Mammary epithelial cell (primary cell): ENCODE results near the gene DHX30.

Experiments used
- EZH2 ChIP-seq: IDR thresholded peaks from 2 replicates; pipeline ENCODE4 v1.6.1; 2012; ENCODE audit warnings: low read length, inconsistent platforms, borderline replicate concordance
- TF ChIP-seq, protein P1 (sequence below), 2 donors: IDR thresholded peaks in 1 of 2; conservative IDR thresholded peaks in 1 of 2; 2 replicates each; pipeline ENCODE4 v1.5.1; 2011 to 2012; ENCODE audit warnings: inconsistent platforms in 2 of 2, low read length in 2 of 2, mild to moderate bottlenecking in 2 of 2, control low read depth in 1 of 2, low read depth in 1 of 2; ENCODE audit not compliant: insufficient read depth in 1 of 2; ENCODE audit errors: extremely low read depth in 1 of 2

DNA sequence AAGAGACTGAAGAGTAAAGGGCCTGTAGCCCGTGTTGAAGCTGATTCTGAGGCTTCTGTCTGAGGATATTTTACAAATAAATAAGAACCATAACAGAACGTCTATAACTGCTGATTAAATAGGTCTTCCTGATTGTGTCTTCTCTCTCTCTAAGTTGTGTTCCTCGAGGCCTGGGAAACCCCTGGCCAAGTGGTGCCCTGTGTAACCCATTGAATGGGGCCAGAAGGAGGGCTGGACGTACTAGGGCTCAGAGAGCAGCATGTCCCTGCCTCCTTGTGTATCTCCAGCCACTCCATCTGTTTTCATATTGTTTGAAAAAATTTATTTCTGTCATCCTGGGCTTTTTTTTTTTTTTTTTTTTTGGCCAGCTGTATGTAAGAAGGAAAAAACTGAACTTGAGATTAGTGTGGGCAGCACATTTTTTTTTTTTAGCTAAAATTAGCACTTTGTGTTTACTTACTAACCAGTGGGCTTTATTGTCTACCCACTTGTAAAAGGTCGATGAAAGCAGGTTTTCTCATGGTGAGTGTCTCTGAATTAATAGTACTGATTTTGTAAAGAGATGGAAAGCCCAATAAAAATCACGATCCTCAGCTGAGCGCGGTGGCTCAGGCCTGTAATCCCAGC is 10.7 kb downstream of the DHX30 start:
- TF ChIP-seq, protein P1, sequence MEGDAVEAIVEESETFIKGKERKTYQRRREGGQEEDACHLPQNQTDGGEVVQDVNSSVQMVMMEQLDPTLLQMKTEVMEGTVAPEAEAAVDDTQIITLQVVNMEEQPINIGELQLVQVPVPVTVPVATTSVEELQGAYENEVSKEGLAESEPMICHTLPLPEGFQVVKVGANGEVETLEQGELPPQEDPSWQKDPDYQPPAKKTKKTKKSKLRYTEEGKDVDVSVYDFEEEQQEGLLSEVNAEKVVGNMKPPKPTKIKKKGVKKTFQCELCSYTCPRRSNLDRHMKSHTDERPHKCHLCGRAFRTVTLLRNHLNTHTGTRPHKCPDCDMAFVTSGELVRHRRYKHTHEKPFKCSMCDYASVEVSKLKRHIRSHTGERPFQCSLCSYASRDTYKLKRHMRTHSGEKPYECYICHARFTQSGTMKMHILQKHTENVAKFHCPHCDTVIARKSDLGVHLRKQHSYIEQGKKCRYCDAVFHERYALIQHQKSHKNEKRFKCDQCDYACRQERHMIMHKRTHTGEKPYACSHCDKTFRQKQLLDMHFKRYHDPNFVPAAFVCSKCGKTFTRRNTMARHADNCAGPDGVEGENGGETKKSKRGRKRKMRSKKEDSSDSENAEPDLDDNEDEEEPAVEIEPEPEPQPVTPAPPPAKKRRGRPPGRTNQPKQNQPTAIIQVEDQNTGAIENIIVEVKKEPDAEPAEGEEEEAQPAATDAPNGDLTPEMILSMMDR (conservative IDR thresholded peaks at IDR 0.05 in 1 of 2, IDR thresholded peaks at IDR 0.05 in 1 of 2; ENCODE audit: extremely low read depth in 1 of 2, insufficient read depth in 1 of 2, low read depth in 1 of 2, low read length in 2 of 2): no peak
- TF ChIP-seq EZH2: no peak
